Activated T-cell treated with anti-CD3 and anti-CD28 coated beads for 24 hours (primary cell): Measurements from ENCODE around the gene RAB25.
A peak's percentile ranks its signal among the peaks of the same experiment; 100 is the strongest.
"Not testable (repeated sequence)": the region's sequence is repeated elsewhere in the genome, so short reads cannot be mapped to it uniquely, and the experiment has no call there.

Experiments
- DNase-seq: peaks from one replicate; pipeline ENCODE4 v3.0.0-alpha.2; 2020; ENCODE audit warnings: low read depth

RAB25 gene

GRCh38 chr1:156054500-156055280 lies 6.3 kb upstream of the RAB25 start, which contains the start of gene LAMTOR2:
Gene LAMTOR2, plus strand, starts transcription at chr1:156054782. Its CDS starts 108 bp downstream, at chr1:156054890.
- peak; percentile 96 for DNase-seq

- no peak for DNase-seq
Measured at GRCh38 chr1:156055281-156056048, 5.5 kb upstream of the RAB25 start.

GRCh38 chr1:156056326-156056849 lies 4.6 kb upstream of the RAB25 start:
- no peak for DNase-seq

- DNase-seq: no peak
Measured at GRCh38 chr1:156062189-156062588, 1.2 kb downstream of the RAB25 start.

- DNase-seq: no peak
Measured at GRCh38 chr1:156063997-156064285, 3.0 kb downstream of the RAB25 start.

- no peak for DNase-seq
Measured at GRCh38 chr1:156064615-156065014, 3.7 kb downstream of the RAB25 start.

GRCh38 chr1:156065212-156065611 lies 4.3 kb downstream of the RAB25 start:
- DNase-seq: no peak

GRCh38 chr1:156065871-156066270 lies 4.9 kb downstream of the RAB25 start:
- no peak for DNase-seq

GRCh38 chr1:156067262-156067661 lies 6.3 kb downstream of the RAB25 start:
- no peak for DNase-seq

- DNase-seq: no peak
Measured at GRCh38 chr1:156069490-156070455, 8.8 kb downstream of the RAB25 start.

- no peak for DNase-seq
Measured at GRCh38 chr1:156070548-156070947, 9.6 kb downstream of the RAB25 start.

- DNase-seq: not testable (repeated sequence)
Measured at GRCh38 chr1:156071332-156071816, 10.4 kb downstream of the RAB25 start.

- no peak for DNase-seq
Measured at GRCh38 chr1:156072251-156072650, 11.3 kb downstream of the RAB25 start.

GRCh38 chr1:156073110-156073687 lies 12.2 kb downstream of the RAB25 start:
- no peak for DNase-seq

- no peak for DNase-seq
Measured at GRCh38 chr1:156073740-156074139, 12.8 kb downstream of the RAB25 start.

GRCh38 chr1:156074661-156075060 lies 13.7 kb downstream of the RAB25 start:
- no peak for DNase-seq

GRCh38 chr1:156075162-156075561 lies 14.2 kb downstream of the RAB25 start:
- no peak for DNase-seq

- DNase-seq: no peak
Measured at GRCh38 chr1:156075775-156076204, 14.8 kb downstream of the RAB25 start.

- no peak for DNase-seq
Measured at GRCh38 chr1:156076609-156077429, 15.9 kb downstream of the RAB25 start.

- DNase-seq: no peak
Measured at GRCh38 chr1:156077430-156077760, 16.4 kb downstream of the RAB25 start.

- DNase-seq: no peak
Measured at GRCh38 chr1:156078728-156079127, 17.8 kb downstream of the RAB25 start.
